GM19193 (cell line): Measurements from ENCODE around the gene RALGDS.

ENCODE experiments used
- POLR2A ChIP-seq: IDR thresholded peaks from 4 replicates; pipeline ENCODE4 v1.6.1; 2011; ENCODE audit not compliant: insufficient read depth, insufficient read length; ENCODE audit errors: extremely low read depth

RALGDS gene

DNA sequence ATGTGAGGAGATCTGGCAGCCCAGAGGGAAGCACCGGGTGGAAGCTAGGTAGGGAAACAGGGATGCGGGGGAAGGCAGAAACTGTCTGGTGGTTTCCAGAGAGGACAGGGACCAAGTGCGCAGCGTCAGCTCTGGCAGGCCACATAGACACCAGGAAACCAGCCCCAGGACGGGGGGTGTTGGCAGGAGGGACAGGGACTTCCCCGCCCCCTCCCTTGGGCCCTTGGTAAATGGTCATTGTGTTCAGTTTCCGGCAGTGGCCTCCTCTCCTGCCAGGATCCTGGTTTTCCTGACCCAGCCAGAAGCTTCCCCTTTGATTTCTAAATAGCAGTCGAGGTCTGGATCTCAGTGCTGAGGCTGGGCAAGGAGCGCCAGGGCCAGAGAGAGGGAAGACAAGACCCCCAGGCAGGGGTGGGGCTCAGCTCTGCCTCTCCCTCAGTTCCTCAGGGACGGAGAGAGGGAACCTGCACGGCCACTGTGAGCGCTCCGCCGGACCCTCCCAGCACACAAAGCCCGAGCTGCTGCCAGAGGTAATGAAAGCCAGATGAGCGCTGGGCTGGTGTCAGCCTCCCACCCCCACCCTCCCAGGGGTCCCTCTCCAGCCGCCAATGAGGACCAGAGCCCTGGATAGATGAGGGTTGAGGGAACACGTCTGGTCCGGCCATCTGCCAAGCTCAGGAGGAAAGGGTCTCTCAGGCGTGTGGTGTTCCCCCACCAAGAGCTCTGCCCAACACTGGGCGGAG is 1.8 kb downstream of the RALGDS start:
- no peak for TF ChIP-seq POLR2A

GRCh38 chr9:133118568-133118967 is 2.5 kb downstream of the RALGDS start:
- TF ChIP-seq POLR2A: no peak

DNA sequence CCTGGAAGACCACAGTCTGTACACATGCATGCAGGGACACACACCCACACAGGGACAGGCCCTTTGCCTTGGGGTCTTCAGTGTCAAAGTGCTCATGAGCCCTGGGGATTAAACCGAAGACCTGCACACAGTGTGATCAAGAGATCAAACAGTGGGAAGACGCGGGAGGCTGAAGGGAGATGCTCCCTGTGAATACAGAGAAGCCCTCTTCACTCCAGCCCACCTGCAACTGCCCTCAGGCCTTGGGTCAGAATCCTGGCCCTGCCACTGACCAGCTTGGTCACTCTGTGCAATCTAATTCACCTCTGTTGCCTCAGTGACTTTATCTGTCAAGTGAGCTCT is 2.9 kb downstream of the RALGDS start:
- no peak for TF ChIP-seq POLR2A

GRCh38 chr9:133117271-133118178 is 3.5 kb downstream of the RALGDS start:
- no peak for TF ChIP-seq POLR2A

DNA sequence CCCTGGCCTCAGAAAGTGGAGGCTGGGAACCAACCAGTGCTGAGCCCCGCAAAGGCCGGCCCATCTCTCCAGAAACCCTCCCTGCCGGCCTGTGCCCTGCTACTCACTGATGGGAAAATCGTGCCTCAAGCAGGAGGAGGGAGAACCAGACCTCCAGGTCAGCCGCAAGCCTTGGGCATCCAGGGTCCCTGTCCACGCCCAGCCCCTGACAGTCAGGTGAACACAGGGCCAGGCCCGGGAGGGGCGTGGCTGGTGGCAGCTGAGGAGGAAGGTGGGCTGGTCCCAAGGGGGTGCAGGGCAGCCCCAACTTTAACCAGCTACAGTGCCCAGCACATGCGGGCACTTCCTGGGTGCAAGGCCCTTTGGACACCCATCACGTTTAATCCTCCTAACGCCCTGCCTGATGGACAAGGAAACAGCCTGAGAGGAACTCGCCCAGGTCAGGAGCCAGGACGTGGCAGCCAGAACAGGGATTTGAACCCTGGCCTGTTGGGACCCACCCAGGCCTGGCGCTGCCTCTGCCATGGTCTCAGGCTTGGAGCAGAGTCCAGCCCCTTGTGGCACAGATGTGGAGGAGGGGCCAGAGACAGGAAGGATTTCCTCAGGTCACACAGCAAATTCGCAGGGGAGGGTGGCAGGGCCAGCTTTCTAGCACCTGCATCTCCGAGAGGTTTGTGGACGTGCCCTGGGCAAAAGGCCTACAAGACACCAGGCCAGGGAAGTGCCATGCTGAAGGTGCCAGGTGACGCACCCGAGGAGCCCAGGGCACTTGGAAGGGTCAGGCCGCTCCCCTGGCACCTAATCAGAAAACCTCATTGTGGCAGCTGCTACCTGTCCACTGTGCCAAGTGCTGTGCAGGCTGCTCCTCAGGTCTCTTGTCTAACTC is 4.5 kb downstream of the RALGDS start:
- TF ChIP-seq POLR2A: no peak

DNA sequence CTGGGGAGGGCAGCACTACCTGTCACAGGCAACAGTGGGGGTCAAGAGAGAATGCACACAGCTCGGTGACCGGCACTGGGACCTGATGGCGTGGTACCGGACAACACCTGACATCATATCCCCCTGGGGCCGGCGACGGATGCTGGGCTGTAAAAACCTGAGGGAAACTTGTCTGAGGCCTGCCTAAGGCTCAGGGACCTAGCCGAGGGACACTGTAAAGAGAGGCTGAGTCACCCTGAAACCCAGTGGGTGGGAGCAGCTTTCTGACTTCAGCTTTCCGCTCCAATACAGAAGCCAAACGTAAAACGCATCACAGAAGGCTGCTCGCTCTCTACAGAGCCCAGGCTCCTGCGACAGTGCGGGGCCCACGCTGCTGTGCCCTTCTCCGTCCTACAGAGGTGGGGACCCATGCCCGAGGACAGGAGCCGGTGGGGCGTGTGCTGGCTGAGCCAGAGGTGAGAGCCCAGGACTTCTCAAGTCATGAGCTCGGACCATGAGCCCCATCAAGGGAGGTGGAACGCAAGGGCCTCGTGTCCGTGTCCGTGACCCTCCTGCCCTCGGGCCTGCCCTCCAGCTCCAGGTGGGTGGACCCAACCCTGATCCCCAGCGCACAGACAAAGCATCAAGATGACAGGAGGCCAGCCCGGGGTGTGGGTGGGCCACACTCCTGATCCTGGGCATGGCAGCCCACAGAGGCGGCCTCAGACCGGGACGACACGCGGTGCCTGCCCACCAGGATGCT is 5.3 kb downstream of the RALGDS start:
- peak; percentile 81 for TF ChIP-seq POLR2A

- TF ChIP-seq POLR2A: peak; percentile 45
Observed at GRCh38 chr9:133114886-133115603, 6.0 kb downstream of the RALGDS start.

DNA sequence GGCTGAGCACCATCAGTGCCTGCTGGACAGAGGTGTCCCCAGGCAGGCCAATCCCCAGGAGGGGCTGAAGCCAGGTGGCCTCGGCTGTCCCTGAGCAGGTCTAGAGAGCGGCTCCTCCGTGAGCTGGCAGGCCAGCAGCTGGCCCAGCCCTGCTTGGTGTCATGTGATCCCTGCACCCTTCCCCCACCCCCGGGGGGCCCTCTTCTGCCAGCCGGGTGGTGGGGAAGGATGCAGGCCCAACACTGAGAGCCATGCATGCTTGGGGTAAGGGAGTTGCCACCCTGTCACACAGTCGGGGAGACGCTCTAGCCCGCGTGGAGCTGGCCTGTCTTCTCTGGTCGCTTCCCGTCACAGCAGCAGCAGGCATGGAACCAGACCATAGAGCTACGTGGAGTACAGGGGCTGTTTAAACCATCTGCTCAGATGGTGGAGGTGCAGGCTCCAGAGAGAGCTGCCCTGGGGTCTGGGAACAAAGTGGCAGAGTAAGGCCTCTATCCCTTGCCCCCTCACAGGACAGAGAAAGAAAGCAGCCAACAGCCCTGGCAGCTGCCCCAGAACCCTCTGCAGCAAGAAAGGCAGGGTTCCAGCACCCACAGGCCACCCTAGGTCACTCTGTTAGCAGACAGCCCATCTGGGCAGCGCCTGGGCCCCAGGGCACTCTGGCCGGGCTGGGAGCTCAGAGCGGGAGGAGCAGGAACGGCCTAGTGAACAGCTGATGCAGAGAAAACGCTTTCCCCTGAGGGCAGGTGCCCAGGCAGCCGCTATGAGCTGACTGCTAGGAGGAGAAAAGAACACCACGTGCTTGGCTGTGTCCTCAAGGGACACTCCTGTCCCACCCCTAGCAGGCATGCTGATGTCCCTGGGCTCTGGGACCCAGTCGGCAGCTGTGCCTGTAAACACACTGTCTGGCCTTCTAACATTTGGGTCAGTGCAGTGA is 6.8 kb downstream of the RALGDS start:
- TF ChIP-seq POLR2A: no peak

- no peak for TF ChIP-seq POLR2A
Observed at GRCh38 chr9:133113163-133113948, 7.7 kb downstream of the RALGDS start.

DNA sequence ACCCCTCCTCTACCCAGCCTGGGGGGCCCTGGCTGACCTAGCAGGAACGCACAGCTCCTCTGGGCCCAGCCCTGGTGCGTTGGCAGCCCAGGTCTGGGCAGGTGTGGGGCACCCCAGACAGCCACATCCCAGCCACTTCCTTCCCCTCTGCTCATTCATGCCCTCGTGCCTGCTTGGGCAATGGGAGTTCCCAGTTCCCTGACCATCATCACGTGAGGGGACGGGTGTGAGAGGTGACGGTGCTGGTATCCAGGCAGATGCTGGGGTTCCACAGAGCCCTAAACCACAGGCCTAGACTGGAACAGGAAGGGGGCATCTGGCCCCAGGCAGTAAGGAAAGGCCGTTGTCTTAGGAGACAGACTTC is 8.4 kb downstream of the RALGDS start:
- no peak for TF ChIP-seq POLR2A

DNA sequence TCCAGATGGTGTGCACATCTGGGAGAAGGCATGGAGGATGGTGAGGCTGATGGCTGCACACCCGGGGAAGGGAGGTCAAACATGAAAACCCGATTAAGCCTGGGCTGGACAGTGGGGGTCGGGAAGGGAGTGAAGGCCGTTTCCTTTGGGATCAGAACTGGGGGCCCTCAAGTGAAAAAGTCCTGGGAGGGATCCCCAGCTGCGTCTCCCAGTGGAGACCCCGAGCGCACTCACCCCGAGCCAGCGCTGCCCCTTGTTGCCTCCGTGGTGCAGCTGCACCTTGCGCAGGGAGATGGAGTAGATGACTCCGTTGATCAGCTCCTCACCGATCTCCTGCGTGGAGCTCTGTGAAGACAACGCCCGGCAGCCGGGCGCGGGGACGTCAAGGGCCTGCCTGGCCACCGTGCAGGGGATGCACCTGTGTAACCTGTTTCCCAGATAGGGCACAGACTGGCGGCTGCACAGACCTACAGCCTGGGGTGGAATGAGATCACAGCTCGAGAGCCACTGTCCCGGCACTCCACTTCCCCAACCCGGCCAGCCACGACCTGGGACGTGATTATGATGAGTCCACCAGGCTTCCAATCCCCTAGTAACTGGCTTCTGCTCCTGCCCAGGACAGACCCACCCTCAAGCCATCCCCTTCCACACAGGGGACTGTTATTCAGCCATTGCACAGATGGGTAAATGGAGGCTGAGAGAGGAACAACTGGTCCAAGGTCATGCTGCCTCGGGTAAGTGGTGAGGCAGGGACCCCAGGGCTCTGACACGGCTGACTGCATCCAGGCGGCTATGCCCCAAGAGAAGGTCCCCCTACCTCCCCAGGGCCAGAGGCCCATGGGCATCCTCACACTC is 9.0 kb downstream of the RALGDS start:
- TF ChIP-seq POLR2A: no peak
